Measurements from ENCODE around the gene ADGRB3. TPM values are rescaled to one million over a fixed set of nuclear protein-coding genes. Genes with fewer than 3 reads are reported as not detected.

ADGRB3 gene
- total RNA-seq, 1 experiment from 2014 or later: not detected

DNA sequence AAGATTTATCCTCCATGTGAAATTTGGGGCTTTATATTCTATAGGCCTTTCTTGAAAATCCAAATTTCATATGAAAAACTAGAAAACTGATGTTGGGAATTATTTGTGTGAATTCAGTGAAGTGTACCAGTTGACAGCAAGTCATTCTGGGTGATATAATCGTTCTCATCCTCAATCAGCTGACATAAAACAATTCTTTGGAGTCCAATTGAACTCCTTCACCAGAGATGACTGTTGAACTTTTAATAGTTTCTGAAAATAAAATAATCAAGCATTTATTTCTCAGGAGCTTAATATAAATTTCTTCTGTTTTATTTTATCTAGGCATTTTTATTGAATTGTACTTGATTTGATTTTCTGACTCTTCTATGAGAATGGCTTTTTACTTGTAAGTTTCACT is 92.6 kb downstream of the ADGRB3 start:
- H3K36me3 ChIP-seq (ENCODE audit: insufficient read depth, low read length): no peaks in the 10 kb centered on the region
- no peaks in the 10 kb centered on the region for H3K4me1 ChIP-seq (ENCODE audit: low read length)
- no peak overlapping the region for H2AFZ ChIP-seq (ENCODE audit: low read length)
- H3K9me3 ChIP-seq (ENCODE audit: low read length): no peaks in the 10 kb centered on the region
- no peaks in the 10 kb centered on the region for H3K79me2 ChIP-seq (ENCODE audit: low read length)
- H3K9me2 ChIP-seq (replicated peaks; ENCODE audit: insufficient read depth, low read length): no peaks in the 10 kb centered on the region
- no peak overlapping the region for H3K9ac ChIP-seq (ENCODE audit: low read length)
- H3K4me3 ChIP-seq (ENCODE audit: low read length): no peak overlapping the region
- H4K20me1 ChIP-seq (ENCODE audit: insufficient read depth, low read depth, low read length): no peaks in the 10 kb centered on the region
- DNase-seq: no peak
- no peak overlapping the region for H3K27ac ChIP-seq (ENCODE audit: low read length)
- no peaks in the 10 kb centered on the region for H3K27me3 ChIP-seq (ENCODE audit: low read length)
- no peak overlapping the region for H3K4me2 ChIP-seq (ENCODE audit: low read depth, low read length, poor library complexity, severe bottlenecking)

GRCh38 chr6:68728159-68728979 is 93.3 kb downstream of the ADGRB3 start:
- Histone ChIP-seq H3K36me3 (ENCODE audit: insufficient read depth, low read length) (no peaks in the 10 kb centered on the region), H3K79me2 (ENCODE audit: low read length) (no peaks in the 10 kb centered on the region), H4K20me1 (ENCODE audit: insufficient read depth, low read depth, low read length) (no peaks in the 10 kb centered on the region), H3K9ac (ENCODE audit: low read length) (no peak overlapping the region), H3K4me1 (ENCODE audit: low read length) (no peaks in the 10 kb centered on the region), H3K27me3 (ENCODE audit: low read length) (no peaks in the 10 kb centered on the region), H2AFZ (ENCODE audit: low read length) (no peak overlapping the region), H3K9me3 (ENCODE audit: low read length) (no peaks in the 10 kb centered on the region), H3K9me2 (replicated peaks; ENCODE audit: insufficient read depth, low read length) (no peaks in the 10 kb centered on the region), H3K27ac (ENCODE audit: low read length) (no peak overlapping the region), H3K4me2 (ENCODE audit: low read depth, low read length, poor library complexity, severe bottlenecking) (no peak overlapping the region), H3K4me3 (ENCODE audit: low read length) (no peak overlapping the region)
- no peak for DNase-seq

- no peaks in the 10 kb centered on the region for H4K20me1 ChIP-seq (ENCODE audit: insufficient read depth, low read depth, low read length)
- no peak overlapping the region for H3K27ac ChIP-seq (ENCODE audit: low read length)
- H3K4me2 ChIP-seq (ENCODE audit: low read depth, low read length, poor library complexity, severe bottlenecking): no peak overlapping the region
- H3K4me3 ChIP-seq (ENCODE audit: low read length): no peak overlapping the region
- H3K9ac ChIP-seq (ENCODE audit: low read length): no peak overlapping the region
- no peaks in the 10 kb centered on the region for H3K27me3 ChIP-seq (ENCODE audit: low read length)
- no peaks in the 10 kb centered on the region for H3K79me2 ChIP-seq (ENCODE audit: low read length)
- H3K9me3 ChIP-seq (ENCODE audit: low read length): no peaks in the 10 kb centered on the region
- DNase-seq: no peak
- H2AFZ ChIP-seq (ENCODE audit: low read length): no peak overlapping the region
- H3K36me3 ChIP-seq (ENCODE audit: insufficient read depth, low read length): no peaks in the 10 kb centered on the region
- no peaks in the 10 kb centered on the region for H3K4me1 ChIP-seq (ENCODE audit: low read length)
- no peaks in the 10 kb centered on the region for H3K9me2 ChIP-seq (replicated peaks; ENCODE audit: insufficient read depth, low read length)
Observed at GRCh38 chr6:68729377-68729903, 94.4 kb downstream of the ADGRB3 start.

DNA sequence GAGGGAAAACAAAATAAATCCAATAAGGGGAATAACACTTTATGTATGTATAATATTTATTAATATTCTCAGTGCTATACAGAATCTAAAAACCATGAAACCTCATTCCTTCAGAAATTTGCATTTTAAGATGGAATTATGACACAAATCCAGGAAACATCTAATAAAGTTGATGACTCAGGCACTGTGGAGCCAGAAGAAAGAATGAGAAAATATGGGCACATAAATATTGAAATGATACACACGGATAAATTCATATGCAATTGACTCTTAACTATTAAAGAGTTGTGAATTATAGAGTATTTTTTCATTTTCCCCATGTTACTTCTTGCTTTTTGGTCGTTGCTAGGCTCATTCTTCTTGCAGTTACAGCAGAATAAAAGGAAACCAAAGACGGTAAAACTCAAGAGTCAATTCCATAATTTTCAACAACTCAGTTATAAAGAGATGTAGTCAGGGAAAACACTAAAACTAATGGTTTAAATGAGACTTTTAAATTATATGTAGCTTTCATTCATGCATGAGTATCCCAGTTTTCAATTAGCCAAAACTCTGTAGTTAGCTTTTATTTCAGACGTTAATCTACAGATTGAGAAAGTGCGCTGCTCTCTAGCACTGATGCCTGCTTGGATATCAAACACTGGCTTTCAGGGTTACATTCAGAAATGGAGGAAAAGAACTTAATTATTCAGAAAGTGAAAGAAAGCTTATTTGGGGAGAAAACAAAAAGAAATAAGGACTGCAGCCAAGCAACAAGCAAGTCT is 95.4 kb downstream of the ADGRB3 start:
- Histone ChIP-seq H3K9me2 (replicated peaks; ENCODE audit: insufficient read depth, low read length) (no peaks in the 10 kb centered on the region), H2AFZ (ENCODE audit: low read length) (no peak overlapping the region), H3K4me1 (ENCODE audit: low read length) (no peaks in the 10 kb centered on the region), H3K79me2 (ENCODE audit: low read length) (no peaks in the 10 kb centered on the region), H3K27me3 (ENCODE audit: low read length) (no peaks in the 10 kb centered on the region), H3K36me3 (ENCODE audit: insufficient read depth, low read length) (no peaks in the 10 kb centered on the region), H3K4me3 (ENCODE audit: low read length) (no peak overlapping the region), H3K9ac (ENCODE audit: low read length) (no peak overlapping the region), H4K20me1 (ENCODE audit: insufficient read depth, low read depth, low read length) (no peaks in the 10 kb centered on the region), H3K4me2 (ENCODE audit: low read depth, low read length, poor library complexity, severe bottlenecking) (no peak overlapping the region), H3K27ac (ENCODE audit: low read length) (no peak overlapping the region), H3K9me3 (ENCODE audit: low read length) (no peaks in the 10 kb centered on the region)
- no peak for DNase-seq

- Histone ChIP-seq H3K4me2 (ENCODE audit: low read depth, low read length, poor library complexity, severe bottlenecking) (no peak overlapping the region), H2AFZ (ENCODE audit: low read length) (no peak overlapping the region), H3K36me3 (ENCODE audit: insufficient read depth, low read length) (no peaks in the 10 kb centered on the region), H3K9me3 (ENCODE audit: low read length) (no peaks in the 10 kb centered on the region), H3K9ac (ENCODE audit: low read length) (no peak overlapping the region), H4K20me1 (ENCODE audit: insufficient read depth, low read depth, low read length) (no peaks in the 10 kb centered on the region), H3K27ac (ENCODE audit: low read length) (no peak overlapping the region), H3K4me3 (ENCODE audit: low read length) (no peak overlapping the region), H3K27me3 (ENCODE audit: low read length) (no peaks in the 10 kb centered on the region), H3K9me2 (replicated peaks; ENCODE audit: insufficient read depth, low read length) (no peaks in the 10 kb centered on the region), H3K4me1 (ENCODE audit: low read length) (no peaks in the 10 kb centered on the region), H3K79me2 (ENCODE audit: low read length) (no peaks in the 10 kb centered on the region)
- DNase-seq: no peak
Observed at GRCh38 chr6:68732423-68732822, 97.3 kb downstream of the ADGRB3 start.

DNA sequence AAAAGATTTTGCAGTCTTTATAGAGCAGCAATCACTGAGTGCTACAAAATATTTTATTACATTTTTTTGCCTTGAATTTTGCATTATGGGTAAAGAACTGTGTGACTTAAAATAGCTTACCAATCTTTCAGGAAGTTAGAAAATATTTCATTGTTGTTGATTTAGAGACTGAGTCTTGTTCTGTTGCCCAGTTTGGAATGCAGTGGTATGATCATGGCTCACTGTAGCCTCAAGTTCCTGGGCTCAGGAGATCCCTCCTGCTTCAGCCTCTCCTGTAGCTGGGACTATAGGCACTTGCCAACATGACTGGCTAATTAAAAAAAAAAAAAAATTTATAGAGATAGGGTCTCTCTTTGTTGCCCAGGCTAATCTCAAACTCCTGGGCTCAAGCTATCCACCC is 100.8 kb downstream of the ADGRB3 start:
- no peak overlapping the region for H2AFZ ChIP-seq (ENCODE audit: low read length)
- H3K4me3 ChIP-seq (ENCODE audit: low read length): no peak overlapping the region
- no peaks in the 10 kb centered on the region for H3K4me1 ChIP-seq (ENCODE audit: low read length)

GRCh38 chr6:68737061-68737460 is 102.0 kb downstream of the ADGRB3 start:
- H3K27ac ChIP-seq (ENCODE audit: low read length): no peak overlapping the region
- H3K79me2 ChIP-seq (ENCODE audit: low read length): no peaks in the 10 kb centered on the region
- no peak overlapping the region for H3K4me3 ChIP-seq (ENCODE audit: low read length)
- no peak overlapping the region for H2AFZ ChIP-seq (ENCODE audit: low read length)
- DNase-seq: no peak
- H4K20me1 ChIP-seq (ENCODE audit: insufficient read depth, low read depth, low read length): no peaks in the 10 kb centered on the region
- H3K9ac ChIP-seq (ENCODE audit: low read length): no peak overlapping the region
- no peaks in the 10 kb centered on the region for H3K4me1 ChIP-seq (ENCODE audit: low read length)
- H3K4me2 ChIP-seq (ENCODE audit: low read depth, low read length, poor library complexity, severe bottlenecking): no peak overlapping the region
- H3K27me3 ChIP-seq (ENCODE audit: low read length): no peaks in the 10 kb centered on the region
- H3K9me2 ChIP-seq (replicated peaks; ENCODE audit: insufficient read depth, low read length): no peaks in the 10 kb centered on the region
- H3K9me3 ChIP-seq (ENCODE audit: low read length): no peaks in the 10 kb centered on the region
- H3K36me3 ChIP-seq (ENCODE audit: insufficient read depth, low read length): no peaks in the 10 kb centered on the region

More for the DNA sequence above, 100.8 kb downstream of the ADGRB3 start:
- H3K36me3 ChIP-seq (ENCODE audit: insufficient read depth, low read length): no peaks in the 10 kb centered on the region
- no peak overlapping the region for H3K4me2 ChIP-seq (ENCODE audit: low read depth, low read length, poor library complexity, severe bottlenecking)
- DNase-seq: no peak
- no peak overlapping the region for H3K9ac ChIP-seq (ENCODE audit: low read length)
- no peaks in the 10 kb centered on the region for H4K20me1 ChIP-seq (ENCODE audit: insufficient read depth, low read depth, low read length)
- H3K9me2 ChIP-seq (replicated peaks; ENCODE audit: insufficient read depth, low read length): no peaks in the 10 kb centered on the region
- no peak overlapping the region for H3K27ac ChIP-seq (ENCODE audit: low read length)
- no peaks in the 10 kb centered on the region for H3K27me3 ChIP-seq (ENCODE audit: low read length)
- H3K79me2 ChIP-seq (ENCODE audit: low read length): no peaks in the 10 kb centered on the region
- no peaks in the 10 kb centered on the region for H3K9me3 ChIP-seq (ENCODE audit: low read length)

DNA sequence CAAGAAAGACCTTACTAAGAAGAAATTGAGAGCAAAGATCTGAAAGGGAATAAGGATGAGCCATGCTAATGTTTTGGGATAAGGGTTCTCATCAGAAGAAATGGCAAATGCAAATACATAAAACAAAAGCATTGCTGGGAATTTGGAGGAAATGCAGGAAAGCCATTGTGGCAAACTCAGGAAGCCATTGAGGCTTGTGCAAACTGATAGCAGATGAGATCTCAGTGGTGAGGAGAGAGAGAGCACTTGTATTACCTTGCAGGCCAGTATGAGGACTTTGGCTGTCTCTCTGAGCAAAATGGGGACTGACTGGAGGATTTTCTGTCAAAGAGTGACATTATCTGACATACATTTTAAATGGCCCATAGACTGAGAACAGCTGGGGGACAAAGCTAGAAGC is 103.0 kb downstream of the ADGRB3 start:
- Histone ChIP-seq H4K20me1 (ENCODE audit: insufficient read depth, low read depth, low read length) (no peaks in the 10 kb centered on the region), H3K27ac (ENCODE audit: low read length) (no peak overlapping the region), H3K4me2 (ENCODE audit: low read depth, low read length, poor library complexity, severe bottlenecking) (no peak overlapping the region), H3K27me3 (ENCODE audit: low read length) (no peaks in the 10 kb centered on the region), H3K4me3 (ENCODE audit: low read length) (no peak overlapping the region), H3K9ac (ENCODE audit: low read length) (no peak overlapping the region), H3K4me1 (ENCODE audit: low read length) (no peaks in the 10 kb centered on the region), H3K9me3 (ENCODE audit: low read length) (no peaks in the 10 kb centered on the region), H3K79me2 (ENCODE audit: low read length) (no peaks in the 10 kb centered on the region), H2AFZ (ENCODE audit: low read length) (no peak overlapping the region), H3K9me2 (replicated peaks; ENCODE audit: insufficient read depth, low read length) (no peaks in the 10 kb centered on the region), H3K36me3 (ENCODE audit: insufficient read depth, low read length) (no peaks in the 10 kb centered on the region)
- DNase-seq: no peak
